ENCODE measurements around the gene LONP2.

GRCh38 chr16:48350736-48351135, 106.6 kb downstream of the LONP2 start:
- TF ChIP-seq CEBPB (IDR thresholded peaks at IDR 0.05; ENCODE audit: low read depth) (no peak), TCF7L2 (IDR thresholded peaks at IDR 0.05; ENCODE audit: borderline replicate concordance, extremely low read depth, insufficient read depth, insufficient read length) (no peak), CTCF (IDR thresholded peaks at IDR 0.05 in 2 of 3, conservative IDR thresholded peaks at IDR 0.05 in 1 of 3; ENCODE audit: borderline replicate concordance in 1 of 3, insufficient read depth in 1 of 3, low read depth in 2 of 3, low read length in 2 of 3) (no peak), MAX (IDR thresholded peaks at IDR 0.05) (no peak), ZBTB33 (IDR thresholded peaks at IDR 0.05; ENCODE audit: extremely low read depth, insufficient replicate concordance, low read length) (no peak), SRF (IDR thresholded peaks at IDR 0.05; ENCODE audit: low read depth) (no peak), POLR2A (IDR thresholded peaks at IDR 0.05; ENCODE audit: borderline replicate concordance, extremely low read depth, insufficient read depth, insufficient read length) (no peak)

All from HCT116 (cell line).